Astrocyte (in vitro differentiated cells and primary cell): Measurements from ENCODE around the gene MAPK12. TPM values are rescaled to one million over a fixed set of nuclear protein-coding genes. Genes with fewer than 3 reads are reported as not detected.

Source experiments
- DNase-seq: peaks from one replicate; pipeline ENCODE4 v3.0.0-alpha.2; 2010; ENCODE audit warnings: low read depth
- FAIRE-seq: peaks from 2 replicates; lab custom pipeline; 2011; peaks lifted over from hg19 to GRCh38; lab: Jason Lieb, UNC
- H2AFZ ChIP-seq: 2 replicates; pipeline ENCODE4 v1.6.0; 2012; ENCODE audit warnings: low read depth, low read length, inconsistent platforms
- H3K27ac ChIP-seq: 2 replicates; pipeline ENCODE4 v1.5.1; 2011; ENCODE audit warnings: low read depth, low read length, inconsistent platforms
- H3K27me3 ChIP-seq: 2 replicates; pipeline ENCODE4 v1.6.0; 2011; ENCODE audit warnings: low read length, inconsistent platforms; ENCODE audit not compliant: insufficient read depth
- H3K36me3 ChIP-seq: 2 replicates; pipeline ENCODE4 v1.5.1; 2011; ENCODE audit warnings: low read length, inconsistent platforms; ENCODE audit not compliant: insufficient read depth
- H3K4me1 ChIP-seq: 2 replicates; pipeline ENCODE4 v1.5.1; 2011; ENCODE audit warnings: low read length, inconsistent platforms; ENCODE audit not compliant: insufficient read depth
- H3K4me2 ChIP-seq: 2 replicates; pipeline ENCODE4 v1.6.0; 2012; ENCODE audit warnings: low read length, inconsistent platforms
- H3K4me3 ChIP-seq: 2 replicates; pipeline ENCODE4 v1.5.1; 2011; ENCODE audit warnings: low read depth, mild to moderate bottlenecking, low read length, inconsistent platforms; ENCODE audit not compliant: insufficient read depth
- H3K79me2 ChIP-seq: 2 replicates; pipeline ENCODE4 v1.6.0; 2012; ENCODE audit warnings: mild to moderate bottlenecking, low read length, inconsistent platforms; ENCODE audit not compliant: insufficient read depth
- H3K9ac ChIP-seq: 2 replicates; pipeline ENCODE4 v1.6.0; 2012; ENCODE audit warnings: mild to moderate bottlenecking, low read length, inconsistent platforms
- H3K9me3 ChIP-seq: 2 replicates; pipeline ENCODE4 v1.5.1; 2012; ENCODE audit warnings: low read depth, mild to moderate bottlenecking, low read length, inconsistent platforms; ENCODE audit not compliant: insufficient read depth
- H4K20me1 ChIP-seq: 2 replicates; pipeline ENCODE4 v1.6.0; 2012; ENCODE audit warnings: low read length, inconsistent platforms; ENCODE audit not compliant: insufficient read depth
- H3K27ac Mint-ChIP-seq: one replicate; pipeline ENCODE4 v1.8.0; 2021; ENCODE audit warnings: mild to moderate bottlenecking, mixed read lengths; ENCODE audit not compliant: unreplicated experiment
- H3K27me3 Mint-ChIP-seq: one replicate; pipeline ENCODE4 v1.8.0; 2021; ENCODE audit warnings: low read depth, mixed read lengths; ENCODE audit not compliant: unreplicated experiment
- H3K36me3 Mint-ChIP-seq: one replicate; pipeline ENCODE4 v1.8.0; 2021; ENCODE audit warnings: low read depth, mixed read lengths; ENCODE audit not compliant: unreplicated experiment
- H3K4me1 Mint-ChIP-seq: one replicate; pipeline ENCODE4 v1.8.0; 2021; ENCODE audit warnings: low read depth, mixed read lengths; ENCODE audit not compliant: unreplicated experiment
- H3K4me3 Mint-ChIP-seq: one replicate; pipeline ENCODE4 v1.8.0; 2021; ENCODE audit warnings: mild to moderate bottlenecking, moderate library complexity, mixed read lengths; ENCODE audit not compliant: unreplicated experiment
- H3K9me3 Mint-ChIP-seq: one replicate; pipeline ENCODE4 v1.8.0; 2021; ENCODE audit warnings: mild to moderate bottlenecking, mixed read lengths; ENCODE audit not compliant: unreplicated experiment
- EZH2 ChIP-seq: IDR thresholded peaks from 2 replicates; pipeline ENCODE4 v1.6.1; 2012; ENCODE audit warnings: mild to moderate bottlenecking, low read length, inconsistent platforms; ENCODE audit not compliant: insufficient read depth
- total RNA-seq: library from RNA; stranded (reverse); gene quantifications from 2 replicates; pipeline ENCODE4 v1.2.1, GENCODE V29; 2021
- TF ChIP-seq, protein P1 (sequence below): IDR thresholded peaks from 2 replicates; pipeline ENCODE4 v1.5.1; 2011; ENCODE audit warnings: low read depth, mild to moderate bottlenecking, inconsistent platforms, low read length, moderate library complexity; ENCODE audit not compliant: insufficient read depth

The MAPK12 gene
- total RNA-seq, 1 donor from 2014 or later: 36.4 TPM

DNA sequence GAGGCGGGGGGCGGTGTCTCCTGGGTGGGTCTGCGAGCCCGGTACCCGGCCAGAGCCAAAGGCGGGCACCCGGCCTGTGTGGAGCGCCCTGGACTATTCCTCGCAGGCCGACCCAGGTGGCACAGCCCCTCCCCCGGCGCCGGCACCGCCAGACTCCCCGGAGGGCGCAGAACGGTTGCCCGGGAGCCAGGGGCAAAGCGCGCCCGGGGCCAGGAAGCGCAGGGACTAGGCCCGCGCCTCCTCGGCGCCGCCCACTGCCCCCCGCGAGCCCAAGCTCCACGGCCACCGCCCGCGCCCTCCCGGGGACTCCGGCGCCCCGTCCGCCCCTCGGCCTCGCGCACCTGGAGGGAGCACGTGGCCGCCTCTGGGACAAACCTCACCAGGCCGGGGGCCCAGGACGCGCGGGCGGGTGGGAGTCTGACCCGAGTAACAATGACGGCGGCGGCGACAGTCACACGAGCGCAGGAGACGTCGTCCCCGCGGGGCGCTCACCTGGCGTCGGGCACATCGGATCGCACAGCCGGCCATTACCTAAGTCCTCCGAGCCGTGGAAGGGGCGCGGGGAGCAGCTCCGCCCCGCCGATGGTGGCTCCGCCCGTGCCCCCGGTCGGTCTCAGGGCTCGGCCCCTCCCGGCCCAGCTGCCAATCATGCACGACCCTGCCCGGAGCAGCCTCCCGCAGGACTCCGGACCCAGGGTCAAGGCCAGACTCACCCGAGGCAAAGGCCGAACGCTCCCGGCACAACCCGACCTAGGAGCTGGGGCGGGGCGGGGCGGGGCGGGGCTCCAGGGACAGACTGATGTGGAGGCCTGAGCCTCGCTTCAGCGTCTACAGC lies 38.5 kb upstream of the MAPK12 start:
- H3K36me3 Mint-ChIP-seq: peaks cover 2% of the 10 kb centered on the region
- no peak overlapping the region for H3K27ac Mint-ChIP-seq
- H4K20me1 ChIP-seq: peaks cover 90% of the 10 kb centered on the region
- peaks cover 99% of the 10 kb centered on the region for H3K79me2 ChIP-seq
- no peak overlapping the region for H3K4me3 ChIP-seq
- TF ChIP-seq EZH2: no peak
- TF ChIP-seq, protein P1, sequence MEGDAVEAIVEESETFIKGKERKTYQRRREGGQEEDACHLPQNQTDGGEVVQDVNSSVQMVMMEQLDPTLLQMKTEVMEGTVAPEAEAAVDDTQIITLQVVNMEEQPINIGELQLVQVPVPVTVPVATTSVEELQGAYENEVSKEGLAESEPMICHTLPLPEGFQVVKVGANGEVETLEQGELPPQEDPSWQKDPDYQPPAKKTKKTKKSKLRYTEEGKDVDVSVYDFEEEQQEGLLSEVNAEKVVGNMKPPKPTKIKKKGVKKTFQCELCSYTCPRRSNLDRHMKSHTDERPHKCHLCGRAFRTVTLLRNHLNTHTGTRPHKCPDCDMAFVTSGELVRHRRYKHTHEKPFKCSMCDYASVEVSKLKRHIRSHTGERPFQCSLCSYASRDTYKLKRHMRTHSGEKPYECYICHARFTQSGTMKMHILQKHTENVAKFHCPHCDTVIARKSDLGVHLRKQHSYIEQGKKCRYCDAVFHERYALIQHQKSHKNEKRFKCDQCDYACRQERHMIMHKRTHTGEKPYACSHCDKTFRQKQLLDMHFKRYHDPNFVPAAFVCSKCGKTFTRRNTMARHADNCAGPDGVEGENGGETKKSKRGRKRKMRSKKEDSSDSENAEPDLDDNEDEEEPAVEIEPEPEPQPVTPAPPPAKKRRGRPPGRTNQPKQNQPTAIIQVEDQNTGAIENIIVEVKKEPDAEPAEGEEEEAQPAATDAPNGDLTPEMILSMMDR: no peak
- H3K27me3 ChIP-seq: no peaks in the 10 kb centered on the region
- DNase-seq (no peak), FAIRE-seq (no peak)
- H3K9ac ChIP-seq: no peak overlapping the region
- H3K9me3 ChIP-seq: no peaks in the 10 kb centered on the region
- no peaks in the 10 kb centered on the region for H3K27me3 Mint-ChIP-seq
- H3K27ac ChIP-seq: no peak overlapping the region
- no peak overlapping the region for H2AFZ ChIP-seq
- no peaks in the 10 kb centered on the region for H3K9me3 Mint-ChIP-seq
- H3K4me1 ChIP-seq: peaks cover 52% of the 10 kb centered on the region
- peaks cover 27% of the 10 kb centered on the region for H3K4me1 Mint-ChIP-seq
- H3K36me3 ChIP-seq: no peaks in the 10 kb centered on the region
- peak overlapping the region; percentile 39 for H3K4me2 ChIP-seq
- H3K4me3 Mint-ChIP-seq: no peak overlapping the region

DNA sequence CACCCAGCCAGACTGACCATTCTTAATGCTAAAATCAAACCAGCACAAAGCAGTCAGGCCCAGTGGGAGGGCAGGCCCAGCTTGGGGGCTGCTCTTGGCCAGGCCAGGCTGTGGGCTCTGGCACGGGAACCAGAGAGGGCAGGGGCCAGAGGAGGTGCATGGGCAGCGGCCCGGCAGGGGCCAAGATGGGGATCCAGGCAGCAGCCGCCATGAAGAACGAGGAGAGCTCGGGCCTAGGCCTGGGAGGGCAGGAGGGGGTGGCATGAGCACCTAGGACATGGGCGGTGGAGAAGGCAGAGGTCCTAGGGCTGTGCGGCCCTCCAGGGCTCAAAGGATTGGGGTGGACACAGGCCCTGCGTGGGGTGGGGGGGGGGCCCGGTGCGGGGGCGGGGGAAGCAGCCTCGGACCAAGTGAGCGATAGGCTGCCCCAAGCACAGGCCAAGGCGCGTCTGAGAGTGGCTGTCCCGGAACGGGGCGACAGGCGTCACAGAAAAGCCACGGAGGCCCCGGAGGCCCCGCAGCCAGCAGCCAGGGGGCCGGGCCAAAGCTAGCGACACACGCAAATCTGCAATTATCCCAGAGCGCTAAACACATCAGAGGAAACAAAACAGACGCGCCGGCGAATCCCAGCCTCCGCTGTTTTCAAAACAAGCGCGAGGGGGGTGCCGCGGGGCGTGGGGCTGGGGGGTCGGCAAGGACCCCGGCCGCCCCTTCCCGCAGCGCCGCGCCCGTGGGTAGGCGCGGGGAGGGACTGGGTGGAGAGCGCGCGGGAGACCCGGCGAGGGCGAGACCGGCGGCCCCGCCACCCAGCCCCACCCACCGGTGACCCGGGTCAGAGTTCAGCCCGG lies 37.7 kb upstream of the MAPK12 start:
- Histone ChIP-seq H3K4me2 (peak overlapping the region; percentile 39), H3K36me3 (no peaks in the 10 kb centered on the region), H3K9ac (no peak overlapping the region), H3K27me3 (no peaks in the 10 kb centered on the region), H3K9me3 (no peaks in the 10 kb centered on the region), H3K79me2 (peaks cover 99% of the 10 kb centered on the region), H3K27ac (no peak overlapping the region), H3K4me1 (peaks cover 49% of the 10 kb centered on the region), H4K20me1 (peaks cover 92% of the 10 kb centered on the region), H2AFZ (no peak overlapping the region), H3K4me3 (no peak overlapping the region)
- H3K4me1 Mint-ChIP-seq: peaks cover 25% of the 10 kb centered on the region
- TF ChIP-seq, protein P1: no peak
- no peak for TF ChIP-seq EZH2
- H3K27me3 Mint-ChIP-seq: no peaks in the 10 kb centered on the region
- FAIRE-seq (no peak), DNase-seq (no peak)
- H3K9me3 Mint-ChIP-seq: no peaks in the 10 kb centered on the region
- H3K4me3 Mint-ChIP-seq: peak overlapping the region; percentile 54
- peaks cover 2% of the 10 kb centered on the region for H3K36me3 Mint-ChIP-seq
- H3K27ac Mint-ChIP-seq: peak overlapping the region; percentile 83
